GM12878 (cell line): Measurements from ENCODE around the gene NEGR1. TPM values are rescaled to one million over a fixed set of nuclear protein-coding genes. Genes with fewer than 3 reads are reported as not detected.

ENCODE experiments used
- ATAC-seq: fragments of 200-7000 bp; cut with Tn5 transposase; 3 replicates; pipeline ENCODE4 v1.9.1; 2020; ENCODE audit warnings: mild to moderate bottlenecking, moderate library complexity
- BruUV-seq: library from RNA; stranded (reverse); fragments of 400-500 nt; replicated peaks from 2 replicates; lab custom pipeline; 2021; lab: Mats Ljungman, UMichigan
- CTCF ChIA-PET: fragments of 300-600 bp; sonication (Branson Sonifier 250); formaldehyde crosslinking; extraction: SDS; loops from one replicate; lab custom pipeline; 2021; ENCODE audit warnings: inconsistent platforms; lab: Yijun Ruan, JAX
- POLR2A ChIA-PET: fragments of 350-600 bp; formaldehyde crosslinking; extraction: SDS; loops from one replicate; lab custom pipeline; 2021; ENCODE audit warnings: inconsistent platforms; lab: Charles Lee
- RAD21 ChIA-PET: fragments of 300-600 bp; sonication (Branson Sonifier 250); formaldehyde crosslinking; loops from one replicate; lab custom pipeline; 2023; ENCODE audit warnings: antibody characterized with exemption; ENCODE audit not compliant: unreplicated experiment; lab: Charles Lee
- SMC1A ChIA-PET: fragments of 300-600 bp; sonication (Branson Sonifier 250); formaldehyde crosslinking; loops from one replicate; lab custom pipeline; 2023; ENCODE audit not compliant: unreplicated experiment, uncharacterized antibody; lab: Charles Lee
- DNase-seq: peaks from one replicate; pipeline ENCODE4 v3.0.0-alpha.2; 2011; ENCODE audit warnings: low read depth, low spot score
- FAIRE-seq: peaks from 3 replicates; lab custom pipeline; 2011; peaks lifted over from hg19 to GRCh38; lab: Jason Lieb, UNC
- H2AFZ ChIP-seq: 2 replicates; pipeline ENCODE4 v1.6.0; 2011; ENCODE audit warnings: low read depth, low read length, control low read depth; ENCODE audit not compliant: control insufficient read depth
- H3K27ac ChIP-seq: 2 replicates; pipeline ENCODE4 v1.5.1; 2011; ENCODE audit warnings: control low read depth; ENCODE audit not compliant: control insufficient read depth, insufficient read depth
- H3K27me3 ChIP-seq, 2 experiments: replicated peaks in 1 of 2; 2 replicates each; pipeline versions ENCODE4 v1.6.0 to v1.6.1; 2011; ENCODE audit warnings: low read length in 1 of 2; ENCODE audit not compliant: control insufficient read depth in 2 of 2, insufficient read depth in 2 of 2
- H3K36me3 ChIP-seq, 2 experiments: 2 replicates each; pipeline ENCODE4 v1.5.1; 2011; ENCODE audit warnings: low read length in 1 of 2; ENCODE audit not compliant: control insufficient read depth in 2 of 2, insufficient read depth in 2 of 2
- H3K4me1 ChIP-seq: 2 replicates; pipeline ENCODE4 v1.6.1; 2011; ENCODE audit warnings: mild to moderate bottlenecking, low read length, moderate library complexity, mixed read lengths; ENCODE audit not compliant: control insufficient read depth, insufficient read depth
- H3K4me2 ChIP-seq: 2 replicates; pipeline ENCODE4 v1.6.0; 2011; ENCODE audit warnings: control low read depth; ENCODE audit not compliant: control insufficient read depth, insufficient read depth
- H3K4me3 ChIP-seq: fragments of 200-600 bp; sonication (generic); 2 replicates; pipeline ENCODE4 v1.5.1; 2016
- H3K79me2 ChIP-seq: 2 replicates; pipeline ENCODE4 v1.6.0; 2011; ENCODE audit warnings: low read length; ENCODE audit not compliant: control insufficient read depth, insufficient read depth
- H3K9ac ChIP-seq: 2 replicates; pipeline ENCODE4 v1.8.0; 2011; ENCODE audit warnings: low read length, control low read depth, mixed read lengths; ENCODE audit not compliant: control insufficient read depth, insufficient read depth
- H3K9me3 ChIP-seq: replicated peaks from 3 replicates; pipeline ENCODE4 v1.5.1; 2011; ENCODE audit warnings: mild to moderate bottlenecking, low read length; ENCODE audit not compliant: control insufficient read depth, insufficient read depth
- H4K20me1 ChIP-seq: 2 replicates; pipeline ENCODE4 v1.6.0; 2011; ENCODE audit not compliant: control insufficient read depth, insufficient read depth
- ETV6 ChIP-seq, 2 experiments: fragments of 450-650 bp in 1 of 2; IDR thresholded peaks in 1 of 2; conservative IDR thresholded peaks in 1 of 2; 2 replicates each; pipeline ENCODE4 v1.6.1; 2014; ENCODE audit warnings: antibody characterized with exemption in 1 of 2, borderline replicate concordance in 1 of 2, low read depth in 1 of 2, mild to moderate bottlenecking in 1 of 2, moderate library complexity in 1 of 2
- GATAD2B ChIP-seq: fragments of 450-650 bp; conservative IDR thresholded peaks from 2 replicates; pipeline ENCODE4 v1.6.1; 2017; ENCODE audit warnings: low read depth, mild to moderate bottlenecking, moderate library complexity
- HDAC2 ChIP-seq: fragments of 200-600 bp; sonication (generic); IDR thresholded peaks from 2 replicates; pipeline ENCODE4 v1.6.1; 2017
- NFIC ChIP-seq: IDR thresholded peaks from 2 replicates; pipeline ENCODE4 v1.6.1; 2012; ENCODE audit warnings: low read depth, mild to moderate bottlenecking, inconsistent platforms, low read length, moderate library complexity
- PAX8 ChIP-seq: fragments of 450-650 bp; IDR thresholded peaks from 2 replicates; pipeline ENCODE4 v1.6.1; 2017; ENCODE audit warnings: mild to moderate bottlenecking, moderate library complexity
- PML ChIP-seq: IDR thresholded peaks from 2 replicates; pipeline ENCODE4 v1.6.1; 2012; ENCODE audit warnings: low read length, inconsistent platforms
- RAD21 ChIP-seq: IDR thresholded peaks from 2 replicates; pipeline ENCODE4 v1.6.1; 2011; ENCODE audit warnings: mild to moderate bottlenecking, low read depth, low read length, moderate library complexity; ENCODE audit not compliant: insufficient read depth
- SMC3 ChIP-seq: IDR thresholded peaks from 2 replicates; pipeline ENCODE4 v1.6.1; 2011; ENCODE audit warnings: low read length, improper control_type of control experiment, borderline replicate concordance
- USF1 ChIP-seq: IDR thresholded peaks from 2 replicates; pipeline ENCODE4 v1.6.1; 2011; ENCODE audit warnings: borderline replicate concordance, low read depth, mild to moderate bottlenecking, moderate library complexity, mixed read lengths, low read length; ENCODE audit not compliant: insufficient read depth; ENCODE audit errors: extremely low read length
- ZBTB11 ChIP-seq: fragments of 450-650 bp; formaldehyde crosslinking; IDR thresholded peaks from 2 replicates; pipeline ENCODE4 v1.5.0; 2022; ENCODE audit warnings: mild to moderate bottlenecking, missing genetic modification characterization
- whole genome bisulfite sequencing: methylation state at CpG from one replicate; pipeline ENCODE4 v1.1.6; 2016; ENCODE audit warnings: low lambda C conversion rate; ENCODE audit not compliant: insufficient replicate concordance, insufficient coverage; ENCODE audit errors: missing lambda C conversion rate; 5-methylcytosine and 5-hydroxymethylcytosine counted together
- in situ Hi-C: fragments of 300-500 bp; cut with MboI; formaldehyde crosslinking; loops from 9 replicates; pipeline ENCODE4 v1.14.3; 2018; ENCODE audit warnings: mixed read lengths
- intact Hi-C: fragments of 100-400 bp; cut with micrococcal nuclease; formaldehyde crosslinking; loops from one replicate; pipeline ENCODE4 v1.14.2; 2022; ENCODE audit not compliant: unreplicated experiment
- polyA plus RNA-seq, 11 experiments: library from polyadenylated mRNA; depleted of rRNA in 4 of 11; unstranded in 6 of 11; stranded (reverse) in 5 of 11; fragments of >200 nt; fragmentation: Nextera tagmentation in 4 of 11; fragmentation: Illumina TruSeq in 1 of 11; extraction: Ambion mirVana in 4 of 11; extraction: Trizol in 1 of 11; gene quantifications; 1 replicate in 1 of 11; 2 replicates in 10 of 11; pipeline versions ENCODE4 v1.2.1 to v1.2.3, GENCODE V29; 2011 to 2016; ENCODE audit warnings: inconsistent platforms in 2 of 11, missing spikeins in 2 of 11, low read depth in 1 of 11
- total RNA-seq, 4 experiments: library from RNA; depleted of rRNA in 3 of 4; stranded (reverse); fragments of >200 nt in 3 of 4; fragmentation: Illumina TruSeq in 1 of 4; extraction: Trizol in 1 of 4; gene quantifications; 2 replicates each; pipeline versions ENCODE4 v1.2.1 to v1.2.3, GENCODE V29; 2013 to 2021
- TF ChIP-seq, protein P1 (sequence below): IDR thresholded peaks from 2 replicates; pipeline ENCODE4 v1.6.1; 2011; ENCODE audit warnings: mild to moderate bottlenecking, low read depth, low read length, moderate library complexity; ENCODE audit not compliant: insufficient replicate concordance
- TF ChIP-seq, protein P2 (sequence below): fragments of 450-650 bp; formaldehyde crosslinking; IDR thresholded peaks from 2 replicates; pipeline ENCODE4 v1.4.0; 2022; ENCODE audit warnings: mild to moderate bottlenecking, moderate library complexity

The NEGR1 gene
- total and polyA plus RNA-seq, 10 of the 15 experiments (the other 5 are each of a cell fraction or from before 2014, with no cell fraction given) = under 0.01 to 0.03 (median 0.01) TPM; not detected in 7

DNA sequence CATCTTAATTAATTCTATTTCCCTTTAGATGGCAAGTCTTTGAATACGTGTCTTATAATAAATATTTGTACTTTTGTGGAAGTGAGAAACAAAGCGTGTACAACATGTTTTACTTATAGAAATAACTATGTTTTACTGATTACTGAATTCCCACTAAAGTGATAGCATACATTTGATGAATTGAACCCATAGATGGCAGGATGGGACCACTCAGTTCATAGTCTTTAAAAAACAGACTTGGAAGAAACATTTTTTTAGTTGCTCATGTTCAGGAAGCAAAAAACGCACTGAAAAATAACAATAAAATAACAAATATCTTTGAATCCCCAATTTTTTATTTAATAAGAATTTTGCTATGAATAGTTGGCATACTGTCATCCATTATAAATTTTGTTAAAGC is 694.4 kb downstream of the NEGR1 start (continued):
- TF ChIP-seq ZBTB11 (CRISPR knock-in tag) (no peak), RAD21 (peak; percentile 35; the same call in 1 of the 2 replicates)

- 10% methylated on average over 3 of the region's 3 CpGs for WGBS
- RAD21 ChIA-PET = no interaction called here
- TF ChIP-seq NFIC = no peak
- no peak for TF ChIP-seq PML
- TF ChIP-seq ETV6 (conservative IDR thresholded peaks at IDR 0.05 in 1 of 2, IDR thresholded peaks at IDR 0.05 in 1 of 2; ENCODE audit: borderline replicate concordance in 1 of 2, low read depth in 1 of 2) = no peak
- TF ChIP-seq SMC3 = no peak
- TF ChIP-seq, protein P1, sequence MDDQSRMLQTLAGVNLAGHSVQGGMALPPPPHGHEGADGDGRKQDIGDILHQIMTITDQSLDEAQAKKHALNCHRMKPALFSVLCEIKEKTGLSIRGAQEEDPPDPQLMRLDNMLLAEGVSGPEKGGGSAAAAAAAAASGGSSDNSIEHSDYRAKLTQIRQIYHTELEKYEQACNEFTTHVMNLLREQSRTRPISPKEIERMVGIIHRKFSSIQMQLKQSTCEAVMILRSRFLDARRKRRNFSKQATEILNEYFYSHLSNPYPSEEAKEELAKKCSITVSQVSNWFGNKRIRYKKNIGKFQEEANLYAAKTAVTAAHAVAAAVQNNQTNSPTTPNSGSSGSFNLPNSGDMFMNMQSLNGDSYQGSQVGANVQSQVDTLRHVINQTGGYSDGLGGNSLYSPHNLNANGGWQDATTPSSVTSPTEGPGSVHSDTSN = no peak
- TF ChIP-seq, protein P2, sequence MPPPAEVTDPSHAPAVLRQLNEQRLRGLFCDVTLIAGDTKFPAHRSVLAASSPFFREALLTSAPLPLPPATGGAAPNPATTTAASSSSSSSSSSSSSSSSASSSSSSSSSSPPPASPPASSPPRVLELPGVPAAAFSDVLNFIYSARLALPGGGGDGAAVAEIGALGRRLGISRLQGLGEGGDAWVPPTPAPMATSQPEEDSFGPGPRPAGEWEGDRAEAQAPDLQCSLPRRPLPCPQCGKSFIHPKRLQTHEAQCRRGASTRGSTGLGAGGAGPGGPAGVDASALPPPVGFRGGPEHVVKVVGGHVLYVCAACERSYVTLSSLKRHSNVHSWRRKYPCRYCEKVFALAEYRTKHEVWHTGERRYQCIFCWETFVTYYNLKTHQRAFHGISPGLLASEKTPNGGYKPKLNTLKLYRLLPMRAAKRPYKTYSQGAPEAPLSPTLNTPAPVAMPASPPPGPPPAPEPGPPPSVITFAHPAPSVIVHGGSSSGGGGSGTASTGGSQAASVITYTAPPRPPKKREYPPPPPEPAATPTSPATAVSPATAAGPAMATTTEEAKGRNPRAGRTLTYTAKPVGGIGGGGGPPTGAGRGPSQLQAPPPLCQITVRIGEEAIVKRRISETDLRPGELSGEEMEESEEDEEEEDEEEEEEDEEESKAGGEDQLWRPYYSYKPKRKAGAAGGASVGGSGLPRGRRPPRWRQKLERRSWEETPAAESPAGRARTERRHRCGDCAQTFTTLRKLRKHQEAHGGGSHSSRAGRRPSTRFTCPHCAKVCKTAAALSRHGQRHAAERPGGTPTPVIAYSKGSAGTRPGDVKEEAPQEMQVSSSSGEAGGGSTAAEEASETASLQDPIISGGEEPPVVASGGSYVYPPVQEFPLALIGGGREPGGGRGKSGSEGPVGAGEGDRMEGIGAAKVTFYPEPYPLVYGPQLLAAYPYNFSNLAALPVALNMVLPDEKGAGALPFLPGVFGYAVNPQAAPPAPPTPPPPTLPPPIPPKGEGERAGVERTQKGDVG (CRISPR knock-in tag) = no peak
- TF ChIP-seq GATAD2B = no peak
- TF ChIP-seq PAX8 = no peak
- no peak for TF ChIP-seq HDAC2
- TF ChIP-seq USF1 = no peak
Observed at GRCh38 chr1:71586030-71586429, 696.3 kb downstream of the NEGR1 start.

More at GRCh38 chr1:71586030-71586429, 696.3 kb downstream of the NEGR1 start:
- FAIRE-seq = no peak
- in situ Hi-C loops = loop anchor here (25.0 kb wide), 1 partner anchor 451 kb away; no protein-coding TSS in a partner anchor
- Histone ChIP-seq H4K20me1 (no peaks in the 10 kb centered on the region), H2AFZ (no peak overlapping the region), H3K27ac (no peak overlapping the region), H3K9ac (no peak overlapping the region), H3K36me3 (no peaks in the 10 kb centered on the region), H3K4me1 (no peaks in the 10 kb centered on the region; the same call in 1 of the 2 replicates), H3K4me3 (no peak overlapping the region), H3K79me2 (no peaks in the 10 kb centered on the region), H3K27me3 (no peaks in the 10 kb centered on the region), H3K9me3 (no peaks in the 10 kb centered on the region), H3K4me2 (no peak overlapping the region)
- intact Hi-C loops = no loop called here
- SMC1A ChIA-PET = interaction anchor here (1.1 kb wide), 1 partner anchor 26 kb away, joined by 3 read pairs; no protein-coding TSS in a partner anchor
- ATAC-seq = peak; percentile 51
- DNase-seq = no peak
- POLR2A ChIA-PET = no interaction called here
- CTCF ChIA-PET = no interaction called here
- no TSS peak for BruUV-seq
